Neural cell (in vitro differentiated cells): ENCODE measurements around the gene NANOS3.

Experiments
- CTCF ChIP-seq: fragments of 450-650 bp; IDR thresholded peaks from 2 replicates; pipeline ENCODE4 v1.5.1; 2014; ENCODE audit warnings: antibody characterized with exemption, mild to moderate bottlenecking, moderate library complexity; ENCODE audit not compliant: poor library complexity, severe bottlenecking
- EZH2 ChIP-seq: fragments of 200-600, 300-800 bp; shearing (Covaris generic), sonication (generic); IDR thresholded peaks from 2 replicates; pipeline ENCODE4 v1.6.1; 2014; ENCODE audit warnings: antibody characterized with exemption, low read length, borderline replicate concordance, mild to moderate bottlenecking; ENCODE audit not compliant: insufficient read depth, poor library complexity, severe bottlenecking

- no peak for TF ChIP-seq CTCF
- no peak for TF ChIP-seq EZH2
Observed at GRCh38 chr19:13840305-13841085, 36.4 kb upstream of the NANOS3 start.
